ENCODE results near the gene MGAT4B. TPM values are rescaled to one million over a fixed set of nuclear protein-coding genes. Genes with fewer than 3 reads are reported as not detected.

Gene MGAT4B
- total RNA-seq, 2 experiments from 2014 or later, result 61.1 to 96.5 TPM

GRCh38 chr5:179832039-179832745, 25.5 kb upstream of the MGAT4B start:
- POLR2A ChIA-PET, result no interaction called here
- Histone ChIP-seq H3K4me2 (ENCODE audit: low read length) (no peak overlapping the region), H3K9me3 (ENCODE audit: low read length) (no peaks in the 10 kb centered on the region), H4K20me1 (ENCODE audit: insufficient read depth, low read length) (no peaks in the 10 kb centered on the region), H3K36me3 (ENCODE audit: insufficient read depth, low read length) (peaks cover 85% of the 10 kb centered on the region), H3K9me2 (ENCODE audit: insufficient read depth, low read length) (no peaks in the 10 kb centered on the region), H3K4me3 (ENCODE audit: low read depth, low read length, poor library complexity, severe bottlenecking) (no peak overlapping the region), H3K27ac (ENCODE audit: low read depth, low read length, poor library complexity, severe bottlenecking) (no peak overlapping the region), H2AFZ (ENCODE audit: low read length) (no peak overlapping the region), H3K79me2 (ENCODE audit: insufficient read depth, low read depth, low read length) (no peaks in the 10 kb centered on the region), H3K4me1 (ENCODE audit: insufficient read depth, low read length, poor library complexity, severe bottlenecking) (no peaks in the 10 kb centered on the region)
- no peak for DNase-seq (ENCODE audit: low spot score)
- BruUV-seq (replicated peaks), result no TSS peak
- intact Hi-C loops (cut with micrococcal nuclease; ENCODE audit: unreplicated experiment), result no loop called here
- CTCF ChIA-PET (ENCODE audit: unreplicated experiment), result no interaction called here
- TF ChIP-seq EZH2phosphoT487 (IDR thresholded peaks at IDR 0.05; ENCODE audit: borderline replicate concordance, low read depth, low read length) (no peak), CTCF (conservative IDR thresholded peaks at IDR 0.05; ENCODE audit: low read length) (no peak)

- no peak overlapping the region for H3K4me3 ChIP-seq (ENCODE audit: low read depth, low read length, poor library complexity, severe bottlenecking)
- no TSS peak for BruUV-seq (replicated peaks)
- H3K4me2 ChIP-seq (ENCODE audit: low read length), result no peak overlapping the region
- H4K20me1 ChIP-seq (ENCODE audit: insufficient read depth, low read length), result no peaks in the 10 kb centered on the region
- no peaks in the 10 kb centered on the region for H3K9me3 ChIP-seq (ENCODE audit: low read length)
- CTCF ChIA-PET (ENCODE audit: unreplicated experiment), result no interaction called here
- peaks cover 84% of the 10 kb centered on the region for H3K36me3 ChIP-seq (ENCODE audit: insufficient read depth, low read length)
- TF ChIP-seq CTCF (conservative IDR thresholded peaks at IDR 0.05; ENCODE audit: low read length) (no peak), EZH2phosphoT487 (IDR thresholded peaks at IDR 0.05; ENCODE audit: borderline replicate concordance, low read depth, low read length) (no peak)
- no peak overlapping the region for H2AFZ ChIP-seq (ENCODE audit: low read length)
- H3K9me2 ChIP-seq (ENCODE audit: insufficient read depth, low read length), result no peaks in the 10 kb centered on the region
- no peak for DNase-seq (ENCODE audit: low spot score)
- H3K4me1 ChIP-seq (ENCODE audit: insufficient read depth, low read length, poor library complexity, severe bottlenecking), result no peaks in the 10 kb centered on the region
- no peak overlapping the region for H3K27ac ChIP-seq (ENCODE audit: low read depth, low read length, poor library complexity, severe bottlenecking)
- POLR2A ChIA-PET, result no interaction called here
- no peaks in the 10 kb centered on the region for H3K79me2 ChIP-seq (ENCODE audit: insufficient read depth, low read depth, low read length)
- intact Hi-C loops (cut with micrococcal nuclease; ENCODE audit: unreplicated experiment), result no loop called here
These were observed 24.3 kb upstream of the MGAT4B start for GRCh38 chr5:179830818-179831468.
